Transverse colon (tissue), 3 donors: ENCODE measurements around the gene ACVR1C.

Experiments
- POLR2A ChIP-seq: fragments of 450-650 bp; IDR thresholded peaks from one replicate; pipeline ENCODE4 v1.6.1; 2016; ENCODE audit warnings: antibody characterized with exemption, mild to moderate bottlenecking, moderate library complexity
- POLR2AphosphoS5 ChIP-seq, 3 donors: sonication (generic); formaldehyde crosslinking; IDR thresholded peaks; one replicate each; pipeline ENCODE4 v1.6.1; 2016; ENCODE audit warnings: antibody characterized with exemption in 3 of 3

GRCh38 chr2:157479081-157480027, 149.3 kb downstream of the ACVR1C start:
- TF ChIP-seq POLR2A = no peak
- TF ChIP-seq POLR2AphosphoS5 (IDR thresholded peaks at IDR 0.05) = no peak
